ENCODE data around the gene ESPN.

Gene ESPN

GRCh38 chr1:6507461-6507911 lies 82.9 kb downstream of the ESPN start:
- H3K27ac ChIP-seq, result no peak overlapping the region
- no peak for TF ChIP-seq CTCF (IDR thresholded peaks at IDR 0.05)
- TF ChIP-seq ZFX (IDR thresholded peaks at IDR 0.05; ENCODE audit: borderline replicate concordance), result no peak

- no peak for TF ChIP-seq ZFX (IDR thresholded peaks at IDR 0.05; ENCODE audit: borderline replicate concordance)
- no peak for TF ChIP-seq CTCF (IDR thresholded peaks at IDR 0.05)
- no peak overlapping the region for H3K27ac ChIP-seq
Measured at GRCh38 chr1:6508154-6508815, 83.7 kb downstream of the ESPN start.

GRCh38 chr1:6508816-6509189 lies 84.2 kb downstream of the ESPN start:
- TF ChIP-seq ZFX (IDR thresholded peaks at IDR 0.05; ENCODE audit: borderline replicate concordance) (no peak), CTCF (IDR thresholded peaks at IDR 0.05) (no peak)

GRCh38 chr1:6509220-6509918 lies 84.8 kb downstream of the ESPN start:
- no peak overlapping the region for H3K27ac ChIP-seq
- no peak for TF ChIP-seq CTCF (IDR thresholded peaks at IDR 0.05)
- no peak for TF ChIP-seq ZFX (IDR thresholded peaks at IDR 0.05; ENCODE audit: borderline replicate concordance)

More at GRCh38 chr1:6508816-6509189, 84.2 kb downstream of the ESPN start:
- no peak overlapping the region for H3K27ac ChIP-seq

- no peak overlapping the region for H3K27ac ChIP-seq
- no peak for TF ChIP-seq ZFX (IDR thresholded peaks at IDR 0.05; ENCODE audit: borderline replicate concordance)
- no peak for TF ChIP-seq CTCF (IDR thresholded peaks at IDR 0.05)
Measured at GRCh38 chr1:6509919-6510291, 85.3 kb downstream of the ESPN start.

- H3K27ac ChIP-seq, result no peak overlapping the region
- TF ChIP-seq ZFX (IDR thresholded peaks at IDR 0.05; ENCODE audit: borderline replicate concordance) (no peak), CTCF (IDR thresholded peaks at IDR 0.05) (no peak)
Measured at GRCh38 chr1:6510493-6510892, 85.9 kb downstream of the ESPN start.

Data from 22Rv1 (cell line).